GM12878 (cell line): ENCODE measurements around the gene LIMS2. TPM values are rescaled to one million over a fixed set of nuclear protein-coding genes. Genes with fewer than 3 reads are reported as not detected.

ENCODE experiments used
- ATAC-seq: fragments of 200-7000 bp; cut with Tn5 transposase; 3 replicates; pipeline ENCODE4 v1.9.1; 2020; ENCODE audit warnings: mild to moderate bottlenecking, moderate library complexity
- BruUV-seq: library from RNA; stranded (reverse); fragments of 400-500 nt; replicated peaks from 2 replicates; lab custom pipeline; 2021; lab: Mats Ljungman, UMichigan
- CTCF ChIA-PET: fragments of 300-600 bp; sonication (Branson Sonifier 250); formaldehyde crosslinking; extraction: SDS; loops from one replicate; lab custom pipeline; 2021; ENCODE audit warnings: inconsistent platforms; lab: Yijun Ruan, JAX
- POLR2A ChIA-PET: fragments of 350-600 bp; formaldehyde crosslinking; extraction: SDS; loops from one replicate; lab custom pipeline; 2021; ENCODE audit warnings: inconsistent platforms; lab: Charles Lee
- RAD21 ChIA-PET: fragments of 300-600 bp; sonication (Branson Sonifier 250); formaldehyde crosslinking; loops from one replicate; lab custom pipeline; 2023; ENCODE audit warnings: antibody characterized with exemption; ENCODE audit not compliant: unreplicated experiment; lab: Charles Lee
- SMC1A ChIA-PET: fragments of 300-600 bp; sonication (Branson Sonifier 250); formaldehyde crosslinking; loops from one replicate; lab custom pipeline; 2023; ENCODE audit not compliant: unreplicated experiment, uncharacterized antibody; lab: Charles Lee
- DNase-seq: peaks from one replicate; pipeline ENCODE4 v3.0.0-alpha.2; 2011; ENCODE audit warnings: low read depth, low spot score
- FAIRE-seq: peaks from 3 replicates; lab custom pipeline; 2011; peaks lifted over from hg19 to GRCh38; lab: Jason Lieb, UNC
- H2AFZ ChIP-seq: 2 replicates; pipeline ENCODE4 v1.6.0; 2011; ENCODE audit warnings: low read depth, low read length, control low read depth; ENCODE audit not compliant: control insufficient read depth
- H3K27ac ChIP-seq: 2 replicates; pipeline ENCODE4 v1.5.1; 2011; ENCODE audit warnings: control low read depth; ENCODE audit not compliant: control insufficient read depth, insufficient read depth
- H3K27me3 ChIP-seq, 2 experiments: replicated peaks in 1 of 2; 2 replicates each; pipeline versions ENCODE4 v1.6.0 to v1.6.1; 2011; ENCODE audit warnings: low read length in 1 of 2; ENCODE audit not compliant: control insufficient read depth in 2 of 2, insufficient read depth in 2 of 2
- H3K36me3 ChIP-seq, 2 experiments: 2 replicates each; pipeline ENCODE4 v1.5.1; 2011; ENCODE audit warnings: low read length in 1 of 2; ENCODE audit not compliant: control insufficient read depth in 2 of 2, insufficient read depth in 2 of 2
- H3K4me1 ChIP-seq: 2 replicates; pipeline ENCODE4 v1.6.1; 2011; ENCODE audit warnings: mild to moderate bottlenecking, low read length, moderate library complexity, mixed read lengths; ENCODE audit not compliant: control insufficient read depth, insufficient read depth
- H3K4me2 ChIP-seq: 2 replicates; pipeline ENCODE4 v1.6.0; 2011; ENCODE audit warnings: control low read depth; ENCODE audit not compliant: control insufficient read depth, insufficient read depth
- H3K4me3 ChIP-seq: fragments of 200-600 bp; sonication (generic); 2 replicates; pipeline ENCODE4 v1.5.1; 2016
- H3K79me2 ChIP-seq: 2 replicates; pipeline ENCODE4 v1.6.0; 2011; ENCODE audit warnings: low read length; ENCODE audit not compliant: control insufficient read depth, insufficient read depth
- H3K9ac ChIP-seq: 2 replicates; pipeline ENCODE4 v1.8.0; 2011; ENCODE audit warnings: low read length, control low read depth, mixed read lengths; ENCODE audit not compliant: control insufficient read depth, insufficient read depth
- H3K9me3 ChIP-seq: replicated peaks from 3 replicates; pipeline ENCODE4 v1.5.1; 2011; ENCODE audit warnings: mild to moderate bottlenecking, low read length; ENCODE audit not compliant: control insufficient read depth, insufficient read depth
- H4K20me1 ChIP-seq: 2 replicates; pipeline ENCODE4 v1.6.0; 2011; ENCODE audit not compliant: control insufficient read depth, insufficient read depth
- BCL3 ChIP-seq: IDR thresholded peaks from 2 replicates; pipeline ENCODE4 v1.6.1; 2011; ENCODE audit warnings: borderline replicate concordance, low read depth, mild to moderate bottlenecking, moderate library complexity, low read length; ENCODE audit not compliant: insufficient read depth, poor library complexity, severe bottlenecking
- ELK1 ChIP-seq: IDR thresholded peaks from 2 replicates; pipeline ENCODE4 v1.6.1; 2012; ENCODE audit warnings: low read depth, low read length, improper control_type of control experiment
- STAT1 ChIP-seq: fragments of 450-650 bp; conservative IDR thresholded peaks from 2 replicates; pipeline ENCODE4 v1.6.1; 2014; ENCODE audit warnings: antibody characterized with exemption, mild to moderate bottlenecking
- ZBED1 ChIP-seq: IDR thresholded peaks from 2 replicates; pipeline ENCODE4 v1.6.1; 2016; ENCODE audit warnings: borderline replicate concordance
- WGBS: methylation state at CpG from one replicate; pipeline ENCODE4 v1.1.6; 2016; ENCODE audit warnings: low lambda C conversion rate; ENCODE audit not compliant: insufficient replicate concordance, insufficient coverage; ENCODE audit errors: missing lambda C conversion rate; 5-methylcytosine and 5-hydroxymethylcytosine counted together
- in situ Hi-C: fragments of 300-500 bp; cut with MboI; formaldehyde crosslinking; loops from 9 replicates; pipeline ENCODE4 v1.14.3; 2018; ENCODE audit warnings: mixed read lengths
- intact Hi-C: fragments of 100-400 bp; cut with micrococcal nuclease; formaldehyde crosslinking; loops from one replicate; pipeline ENCODE4 v1.14.2; 2022; ENCODE audit not compliant: unreplicated experiment
- polyA plus RNA-seq, 11 experiments: library from polyadenylated mRNA; depleted of rRNA in 4 of 11; unstranded in 6 of 11; stranded (reverse) in 5 of 11; fragments of >200 nt; fragmentation: Nextera tagmentation in 4 of 11; fragmentation: Illumina TruSeq in 1 of 11; extraction: Ambion mirVana in 4 of 11; extraction: Trizol in 1 of 11; gene quantifications; 1 replicate in 1 of 11; 2 replicates in 10 of 11; pipeline versions ENCODE4 v1.2.1 to v1.2.3, GENCODE V29; 2011 to 2016; ENCODE audit warnings: inconsistent platforms in 2 of 11, missing spikeins in 2 of 11, low read depth in 1 of 11
- total RNA-seq, 4 experiments: library from RNA; depleted of rRNA in 3 of 4; stranded (reverse); fragments of >200 nt in 3 of 4; fragmentation: Illumina TruSeq in 1 of 4; extraction: Trizol in 1 of 4; gene quantifications; 2 replicates each; pipeline versions ENCODE4 v1.2.1 to v1.2.3, GENCODE V29; 2013 to 2021

Gene LIMS2
- total and polyA plus RNA-seq, 10 of the 15 experiments (the other 5 are each of a cell fraction or from before 2014, with no cell fraction given), result 0.06 to 0.81 (median 0.16) TPM; not detected in 2

DNA sequence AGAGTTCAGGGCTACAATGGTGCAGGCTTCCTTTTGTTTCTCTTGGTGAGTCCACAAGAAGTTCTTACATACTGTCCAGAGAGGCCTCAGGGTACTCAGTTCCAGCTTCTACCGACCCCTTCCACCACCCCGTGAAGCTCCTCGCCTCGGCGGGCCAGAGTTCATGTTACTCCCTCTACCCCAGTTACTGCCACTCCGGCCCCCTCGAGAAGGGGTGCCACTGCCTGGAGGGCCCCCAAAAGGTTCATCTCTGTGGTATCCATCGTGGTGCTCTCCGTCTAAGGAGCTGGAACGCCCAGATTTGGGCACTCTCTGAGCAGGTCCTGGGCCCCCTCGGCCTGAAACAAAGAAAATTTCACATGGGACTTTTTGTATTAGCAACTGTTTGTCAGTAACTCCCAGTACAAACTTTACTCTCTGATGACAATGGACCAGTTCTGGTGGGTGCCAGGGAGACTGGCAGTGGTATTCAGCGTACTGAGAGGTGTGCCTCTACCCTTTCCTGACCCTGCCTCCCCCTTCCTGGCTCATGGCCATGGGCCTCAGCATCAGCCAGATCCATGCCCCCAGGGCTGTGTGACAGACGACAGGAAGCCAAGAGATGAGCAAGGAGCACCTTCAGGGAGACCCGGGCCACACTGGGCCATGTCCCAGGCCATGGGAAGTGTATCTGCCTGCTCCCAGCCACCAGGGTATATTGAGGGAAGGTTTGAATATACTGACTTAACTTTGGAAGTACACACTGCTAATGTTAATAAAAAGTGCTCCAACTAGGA, 31.1 kb upstream of the LIMS2 start:
- ATAC-seq (no peak), FAIRE-seq (no peak), DNase-seq (no peak)
- no TSS peak for BruUV-seq
- in situ Hi-C loops, result no loop called here
- no peak overlapping the region for H3K4me2 ChIP-seq
- H3K9me3 ChIP-seq, result no peaks in the 10 kb centered on the region
- H3K36me3 ChIP-seq, result peaks cover 13 to 18% of the 10 kb centered on the region in 2 experiments; a peak in 3 of 4 replicates
- 95% methylated on average over 14 of the region's 14 CpGs for WGBS
- no peak overlapping the region for H3K9ac ChIP-seq
- ChIA-PET CTCF (interaction anchor here (3.3 kb wide), 1 partner anchor 8 kb away, joined by 9 read pairs; no protein-coding TSS in a partner anchor), POLR2A (interaction anchor here (0.6 to 2.3 kb wide), 3 partner anchors 99 to 125 kb away, joined by 4 to 8 read pairs (median 5); no protein-coding TSS in a partner anchor), SMC1A (interaction anchor here (1.8 kb wide), 1 partner anchor 15 kb away, joined by 5 read pairs; no protein-coding TSS in a partner anchor)
- H3K4me1 ChIP-seq, result peaks cover 3% of the 10 kb centered on the region
- intact Hi-C loops, result no loop called here
- no peaks in the 10 kb centered on the region for H4K20me1 ChIP-seq
- no peak for TF ChIP-seq ELK1
- TF ChIP-seq BCL3, result no peak
- TF ChIP-seq STAT1, result no peak
- TF ChIP-seq ZBED1, result no peak
- TF ChIP-seq, all 136 proteins: peak for 0
- Histone ChIP-seq H3K4me3 (no peak overlapping the region), H3K79me2 (peaks cover 21% of the 10 kb centered on the region), H3K27ac (no peak overlapping the region), H3K27me3 (no peaks in the 10 kb centered on the region), H2AFZ (no peak overlapping the region)
- RAD21 ChIA-PET, result interaction anchor here (1.1 kb wide), 1 partner anchor 52 kb away, joined by 5 read pairs; no protein-coding TSS in a partner anchor
